Erythroblast (primary cell): ENCODE measurements around the gene UBP1.
"Not testable (repeated sequence)": the region's sequence is repeated elsewhere in the genome, so short reads cannot be mapped to it uniquely, and the experiment has no call there.

Experiments
- DNase-seq, 2 experiments: peaks; one replicate each; lab custom pipeline; 2025; lab: John Stamatoyannopoulos, UW
- GATA1 ChIP-seq: IDR thresholded peaks from 2 replicates; pipeline ENCODE4 v1.6.1; 2011; ENCODE audit warnings: low read depth, mild to moderate bottlenecking, control low read depth, low read length, moderate library complexity
- POLR2A ChIP-seq: IDR thresholded peaks from 2 replicates; pipeline ENCODE4 v1.6.1; 2011; ENCODE audit warnings: mild to moderate bottlenecking, low read length

UBP1 gene

GRCh38 chr3:33360136-33360825 is 79.9 kb downstream of the UBP1 start:
- no peak for TF ChIP-seq GATA1
- TF ChIP-seq POLR2A: no peak
- no peak for DNase-seq

DNA sequence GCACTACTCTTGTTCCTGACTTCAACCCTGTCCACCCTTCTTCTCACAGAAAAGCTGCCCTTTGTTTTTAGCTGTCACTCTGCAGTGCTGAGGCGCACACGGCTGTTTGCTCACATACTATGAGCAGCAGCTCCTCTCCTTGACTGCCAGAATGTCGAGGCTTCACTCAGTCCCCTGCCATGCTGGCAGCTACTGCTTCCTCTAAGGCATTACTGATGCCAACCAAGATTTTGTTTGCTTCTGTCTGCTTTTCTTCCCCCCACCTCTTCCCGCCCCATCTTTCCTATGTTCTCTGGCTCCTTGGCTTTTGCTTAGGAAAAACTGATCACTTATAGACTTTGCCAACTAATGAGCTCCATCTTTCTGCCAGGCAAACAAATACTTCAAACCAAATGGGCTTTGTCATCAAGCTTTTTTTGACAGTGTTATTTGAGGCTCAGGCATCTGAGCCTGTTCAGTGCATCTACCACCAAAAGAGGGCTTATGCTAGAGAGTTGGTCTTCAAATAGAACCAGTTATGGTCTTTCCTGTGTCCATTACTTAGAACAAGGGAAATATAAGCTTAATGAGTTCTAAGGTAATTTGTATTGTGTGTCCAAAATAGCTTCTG is 81.9 kb downstream of the UBP1 start:
- no peak for TF ChIP-seq POLR2A
- TF ChIP-seq GATA1: no peak
- no peak for DNase-seq

- DNase-seq: no peak
- no peak for TF ChIP-seq POLR2A
Observed at GRCh38 chr3:33355611-33356010, 84.6 kb downstream of the UBP1 start.

DNA sequence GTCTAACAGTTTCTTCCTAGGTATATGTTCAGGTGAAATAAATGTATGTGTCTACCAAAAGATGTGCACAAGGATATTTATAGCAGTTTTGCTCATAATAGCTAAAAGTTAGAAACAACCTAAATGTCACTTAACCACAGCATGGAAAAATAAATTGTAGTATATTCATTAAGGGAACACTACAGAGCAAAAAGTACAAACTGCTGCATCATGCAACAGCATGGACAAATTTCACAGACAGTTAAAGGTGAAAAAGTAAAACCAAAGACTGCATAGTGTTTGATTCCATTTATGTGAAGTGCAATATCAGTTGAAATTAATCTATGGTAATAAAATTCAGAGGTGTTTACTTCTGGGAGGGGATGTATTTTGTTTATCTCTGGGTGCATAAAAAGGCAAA is 100.4 kb downstream of the UBP1 start:
- DNase-seq: no peak
- TF ChIP-seq POLR2A (no peak), GATA1 (no peak)

GRCh38 chr3:33338936-33339465 is 101.2 kb downstream of the UBP1 start:
- not testable (repeated sequence) for DNase-seq
